ENCODE data around the gene MT1E.

- TF ChIP-seq, protein P1, sequence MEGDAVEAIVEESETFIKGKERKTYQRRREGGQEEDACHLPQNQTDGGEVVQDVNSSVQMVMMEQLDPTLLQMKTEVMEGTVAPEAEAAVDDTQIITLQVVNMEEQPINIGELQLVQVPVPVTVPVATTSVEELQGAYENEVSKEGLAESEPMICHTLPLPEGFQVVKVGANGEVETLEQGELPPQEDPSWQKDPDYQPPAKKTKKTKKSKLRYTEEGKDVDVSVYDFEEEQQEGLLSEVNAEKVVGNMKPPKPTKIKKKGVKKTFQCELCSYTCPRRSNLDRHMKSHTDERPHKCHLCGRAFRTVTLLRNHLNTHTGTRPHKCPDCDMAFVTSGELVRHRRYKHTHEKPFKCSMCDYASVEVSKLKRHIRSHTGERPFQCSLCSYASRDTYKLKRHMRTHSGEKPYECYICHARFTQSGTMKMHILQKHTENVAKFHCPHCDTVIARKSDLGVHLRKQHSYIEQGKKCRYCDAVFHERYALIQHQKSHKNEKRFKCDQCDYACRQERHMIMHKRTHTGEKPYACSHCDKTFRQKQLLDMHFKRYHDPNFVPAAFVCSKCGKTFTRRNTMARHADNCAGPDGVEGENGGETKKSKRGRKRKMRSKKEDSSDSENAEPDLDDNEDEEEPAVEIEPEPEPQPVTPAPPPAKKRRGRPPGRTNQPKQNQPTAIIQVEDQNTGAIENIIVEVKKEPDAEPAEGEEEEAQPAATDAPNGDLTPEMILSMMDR (IDR thresholded peaks at IDR 0.05 in 2 of 3, conservative IDR thresholded peaks at IDR 0.05 in 1 of 3; ENCODE audit: borderline replicate concordance in 1 of 3, insufficient read depth in 1 of 3, low read depth in 2 of 3, low read length in 2 of 3) = no peak
- no peak for TF ChIP-seq SP1 (IDR thresholded peaks at IDR 0.05; ENCODE audit: low read depth)
- no peak for TF ChIP-seq MAX (IDR thresholded peaks at IDR 0.05)
- no peak for TF ChIP-seq ELF1 (IDR thresholded peaks at IDR 0.05; ENCODE audit: borderline replicate concordance, low read depth)
- no peak for TF ChIP-seq EZH2 (IDR thresholded peaks at IDR 0.05)
- TF ChIP-seq JUND (IDR thresholded peaks at IDR 0.05) = no peak
- no peak for TF ChIP-seq POLR2AphosphoS5 (IDR thresholded peaks at IDR 0.05; ENCODE audit: low read depth, low read length)
- TF ChIP-seq RAD21 (IDR thresholded peaks at IDR 0.05; ENCODE audit: low read depth) = no peak
- TF ChIP-seq POLR2A (IDR thresholded peaks at IDR 0.05; ENCODE audit: borderline replicate concordance, extremely low read depth, insufficient read depth, insufficient read length) = no peak
- TF ChIP-seq EZH2phosphoT487 (IDR thresholded peaks at IDR 0.05; ENCODE audit: borderline replicate concordance) = no peak
- TF ChIP-seq REST (IDR thresholded peaks at IDR 0.05; ENCODE audit: low read depth) = no peak
- TF ChIP-seq SIN3A (IDR thresholded peaks at IDR 0.05; ENCODE audit: low read depth) = no peak
- TF ChIP-seq EGR1 (IDR thresholded peaks at IDR 0.05; ENCODE audit: low read depth) = no peak
- TF ChIP-seq SRF (IDR thresholded peaks at IDR 0.05; ENCODE audit: low read depth) = no peak
Observed at GRCh38 chr16:56637814-56638750, 12.5 kb downstream of the MT1E start, which contains the start of gene MT1A.
